Measurements from ENCODE around the gene EPB41L5. TPM values are rescaled to one million over a fixed set of nuclear protein-coding genes. Genes with fewer than 3 reads are reported as not detected.
A peak's percentile ranks its signal among the peaks of the same experiment; 100 is the strongest.

Gene EPB41L5
- total and polyA plus RNA-seq, 2 donors (not counting 3 experiments of a cell fraction or from before 2014, with no cell fraction given): 8.4 to 13.6 TPM

GRCh38 chr2:120017201-120017600 is 4.3 kb downstream of the EPB41L5 start:
- peak; percentile 55 for DNase-seq (ENCODE audit: low read depth, low spot score)
- Histone ChIP-seq H3K9me1 (replicated peaks; ENCODE audit: control insufficient read depth, extremely low read depth, insufficient read depth, low read length) (no peaks in the 10 kb centered on the region), H3K27ac (ENCODE audit: insufficient read depth, low read depth, low read length) (no peak overlapping the region), H3K27me3 (ENCODE audit: control insufficient read depth in 2 of 2, insufficient read depth in 2 of 2, low read length in 2 of 2) (no peaks in the 10 kb centered on the region), H3K79me2 (ENCODE audit: control insufficient read depth, insufficient read depth, low read length) (no peaks in the 10 kb centered on the region), H4K20me1 (replicated peaks; ENCODE audit: control insufficient read depth, extremely low read depth, insufficient read depth, low read length) (no peaks in the 10 kb centered on the region), H3K4me1 (ENCODE audit: control insufficient read depth, extremely low read depth, insufficient read depth, low read length) (peaks cover 22% of the 10 kb centered on the region), H2AFZ (ENCODE audit: low read depth, low read length) (peak overlapping the region; percentile 20), H3K4me3 (replicated peaks in 1 of 3; ENCODE audit: insufficient read depth in 1 of 3, low read depth in 1 of 3, low read length in 3 of 3) (peak overlapping the region in 1 of 3 experiments; percentile 11), H3K9me3 (replicated peaks; ENCODE audit: control insufficient read depth, insufficient read depth, low read length) (no peaks in the 10 kb centered on the region), H3K9ac (replicated peaks; ENCODE audit: extremely low read depth, insufficient read depth, low read length) (no peak overlapping the region), H3K36me3 (ENCODE audit: control insufficient read depth in 2 of 2, extremely low read depth in 1 of 2, insufficient read depth in 2 of 2, low read length in 2 of 2) (no peaks in the 10 kb centered on the region), H3K4me2 (ENCODE audit: insufficient read depth, low read length) (peak overlapping the region; percentile 70)
- intact Hi-C loops (cut with micrococcal nuclease) (loop anchor here (10.0 kb wide), 1 partner anchor 298 kb away; no protein-coding TSS in a partner anchor), dilution Hi-C loops (cut with MboI; ENCODE audit: extremely low pct_ligation_motif_present, low sequenced_read_pairs) (no loop called here)
- ChIA-PET CTCF (interaction anchor here (0.6 to 4.2 kb wide), 4 partner anchors 50 to 158 kb away, joined by 3 to 17 read pairs (median 4); no protein-coding TSS in a partner anchor), POLR2A (no interaction called here)
- FAIRE-seq: peak; percentile 72
- TF ChIP-seq FOS (IDR thresholded peaks at IDR 0.05; ENCODE audit: borderline replicate concordance, insufficient read depth, low read length) (peak; percentile 36), MAX (IDR thresholded peaks at IDR 0.05; ENCODE audit: insufficient read depth, insufficient read length) (no peak), POLR2AphosphoS5 (IDR thresholded peaks at IDR 0.05; ENCODE audit: insufficient read depth, low read depth, low read length) (no peak), CTCF (IDR thresholded peaks at IDR 0.05; ENCODE audit: extremely low read depth in 1 of 2, insufficient read depth in 1 of 2, low read depth in 1 of 2, low read length in 2 of 2) (no peak), EZH2 (IDR thresholded peaks at IDR 0.05; ENCODE audit: borderline replicate concordance, low read depth, low read length, severe bottlenecking) (no peak)
- BruUV-seq (replicated peaks): no TSS peak
